SJSA1 (cell line): ENCODE results near the gene DHX38. TPM values are rescaled to one million over a fixed set of nuclear protein-coding genes. Genes with fewer than 3 reads are reported as not detected.
"Not testable (repeated sequence)": the region's sequence is repeated elsewhere in the genome, so short reads cannot be mapped to it uniquely, and the experiment has no call there.

Experiments used
- DNase-seq, 2 experiments: peaks; one replicate each; pipeline ENCODE4 v3.0.0-alpha.2; 2015 to 2020; ENCODE audit warnings: low spot score in 2 of 2, low read depth in 1 of 2
- H3K27ac ChIP-seq: fragments of 250-450 bp; sonication (Bioruptor Pico); 2 replicates; pipeline ENCODE4 v1.5.1; 2020; ENCODE audit warnings: mild to moderate bottlenecking, moderate library complexity
- H3K27me3 ChIP-seq: fragments of 250-450 bp; sonication (Bioruptor Pico); replicated peaks from 2 replicates; pipeline ENCODE4 v1.5.1; 2020; ENCODE audit warnings: mild to moderate bottlenecking, moderate library complexity
- H3K36me3 ChIP-seq: fragments of 250-450 bp; sonication (Bioruptor Pico); 2 replicates; pipeline ENCODE4 v1.5.1; 2020; ENCODE audit warnings: mild to moderate bottlenecking
- H3K4me1 ChIP-seq: fragments of 250-450 bp; sonication (Bioruptor Pico); replicated peaks from 2 replicates; pipeline ENCODE4 v1.6.1; 2021; ENCODE audit warnings: mild to moderate bottlenecking
- H3K4me3 ChIP-seq: fragments of 250-450 bp; sonication (Bioruptor Pico); 2 replicates; pipeline ENCODE4 v1.5.1; 2020; ENCODE audit warnings: mild to moderate bottlenecking
- H3K9me3 ChIP-seq: fragments of 250-450 bp; sonication (Bioruptor Pico); replicated peaks from 2 replicates; pipeline ENCODE4 v1.5.1; 2020; ENCODE audit warnings: mild to moderate bottlenecking
- total RNA-seq: library from RNA; depleted of rRNA; stranded (reverse); fragments of >200 nt; shearing (Covaris generic); gene quantifications from 2 replicates; pipeline ENCODE4 v1.2.3, GENCODE V29; 2014

DHX38 gene
- total RNA-seq, 1 experiment from 2014 or later, result 67.1 TPM

DNA sequence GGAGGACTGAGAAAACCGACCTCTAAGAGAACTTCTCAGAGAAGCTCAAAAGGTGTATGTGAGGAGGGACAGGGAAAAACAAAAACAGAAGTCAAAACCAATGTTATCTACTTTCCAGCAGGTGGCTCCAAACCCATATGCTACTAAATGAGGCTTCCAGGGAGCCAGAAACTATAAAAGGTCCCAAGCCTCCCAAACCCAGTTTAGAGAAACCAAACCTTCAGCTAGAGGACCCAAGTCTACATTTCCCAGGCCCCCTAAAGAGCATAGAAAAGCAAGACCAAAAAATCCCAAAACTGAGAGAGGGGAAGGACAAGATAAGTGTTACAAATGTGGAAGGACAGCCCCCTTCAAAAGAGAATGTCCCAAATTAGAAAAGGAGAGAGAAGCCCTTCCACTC is 26.9 kb upstream of the DHX38 start:
- no peaks in the 10 kb centered on the region for H3K4me1 ChIP-seq
- no peaks in the 10 kb centered on the region for H3K36me3 ChIP-seq
- no peaks in the 10 kb centered on the region for H3K27me3 ChIP-seq
- H3K9me3 ChIP-seq, result no peaks in the 10 kb centered on the region
- no peak overlapping the region for H3K27ac ChIP-seq
- H3K4me3 ChIP-seq, result no peak overlapping the region
- DNase-seq, result peak in 1 of 2 experiments; percentile 16

GRCh38 chr16:72068930-72069329 is 24.7 kb upstream of the DHX38 start:
- Histone ChIP-seq H3K27ac (no peak overlapping the region), H3K27me3 (no peaks in the 10 kb centered on the region), H3K9me3 (no peaks in the 10 kb centered on the region), H3K4me1 (no peaks in the 10 kb centered on the region), H3K4me3 (no peak overlapping the region), H3K36me3 (no peaks in the 10 kb centered on the region)
- DNase-seq, result no peak

DNA sequence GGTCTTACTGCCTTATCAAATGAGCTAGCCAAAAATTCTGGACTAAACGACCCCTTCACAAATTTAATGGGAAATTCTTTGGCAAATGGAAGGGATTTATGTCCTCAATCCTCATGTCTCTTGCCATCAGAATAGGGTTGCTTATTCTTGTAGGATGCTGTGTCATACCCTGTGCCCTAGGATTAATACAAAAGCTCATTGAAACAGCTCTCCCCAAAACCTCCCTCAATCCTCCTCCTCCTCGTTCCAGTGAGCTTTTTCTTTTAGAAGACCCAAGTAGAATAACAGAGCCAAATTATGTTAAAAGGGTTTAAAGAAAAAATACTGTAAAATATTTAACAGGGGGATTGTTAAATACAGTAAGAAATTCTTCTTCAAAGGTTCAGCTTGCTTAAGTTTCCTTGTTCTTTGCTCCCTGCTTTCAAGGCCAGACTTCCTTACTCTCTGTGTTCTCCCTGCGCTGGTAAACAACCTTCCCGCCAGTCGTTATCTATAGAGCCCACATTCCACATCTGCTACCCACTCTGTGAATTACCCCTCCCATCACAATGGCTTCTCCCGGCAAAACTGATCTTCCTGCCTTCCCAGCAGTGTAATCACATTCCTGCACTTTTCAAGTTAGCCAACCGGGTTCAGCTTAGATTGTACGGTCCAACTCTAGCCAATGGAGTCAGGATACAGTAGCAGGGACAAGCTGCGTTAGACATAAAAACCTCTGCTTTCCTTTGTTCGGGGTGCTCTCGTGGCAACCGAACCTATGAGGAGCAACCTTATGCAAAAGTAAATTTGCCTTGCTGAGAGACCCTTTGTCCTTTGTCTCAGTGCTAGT is 20.9 kb upstream of the DHX38 start:
- DNase-seq, result no peak
- Histone ChIP-seq H3K4me1 (no peaks in the 10 kb centered on the region), H3K27me3 (no peaks in the 10 kb centered on the region), H3K36me3 (no peaks in the 10 kb centered on the region), H3K9me3 (no peaks in the 10 kb centered on the region), H3K4me3 (no peak overlapping the region), H3K27ac (no peak overlapping the region)

GRCh38 chr16:72073560-72074230 is 20.0 kb upstream of the DHX38 start:
- no peaks in the 10 kb centered on the region for H3K4me1 ChIP-seq
- no peaks in the 10 kb centered on the region for H3K9me3 ChIP-seq
- no peaks in the 10 kb centered on the region for H3K27me3 ChIP-seq
- H3K27ac ChIP-seq, result no peak overlapping the region
- no peak for DNase-seq
- no peaks in the 10 kb centered on the region for H3K36me3 ChIP-seq
- H3K4me3 ChIP-seq, result no peak overlapping the region

GRCh38 chr16:72075067-72075466 is 18.6 kb upstream of the DHX38 start:
- not testable (repeated sequence) for H3K27me3 ChIP-seq, DNase-seq, H3K4me1 ChIP-seq, H3K4me3 ChIP-seq, H3K27ac ChIP-seq, H3K9me3 ChIP-seq, H3K36me3 ChIP-seq

DNA sequence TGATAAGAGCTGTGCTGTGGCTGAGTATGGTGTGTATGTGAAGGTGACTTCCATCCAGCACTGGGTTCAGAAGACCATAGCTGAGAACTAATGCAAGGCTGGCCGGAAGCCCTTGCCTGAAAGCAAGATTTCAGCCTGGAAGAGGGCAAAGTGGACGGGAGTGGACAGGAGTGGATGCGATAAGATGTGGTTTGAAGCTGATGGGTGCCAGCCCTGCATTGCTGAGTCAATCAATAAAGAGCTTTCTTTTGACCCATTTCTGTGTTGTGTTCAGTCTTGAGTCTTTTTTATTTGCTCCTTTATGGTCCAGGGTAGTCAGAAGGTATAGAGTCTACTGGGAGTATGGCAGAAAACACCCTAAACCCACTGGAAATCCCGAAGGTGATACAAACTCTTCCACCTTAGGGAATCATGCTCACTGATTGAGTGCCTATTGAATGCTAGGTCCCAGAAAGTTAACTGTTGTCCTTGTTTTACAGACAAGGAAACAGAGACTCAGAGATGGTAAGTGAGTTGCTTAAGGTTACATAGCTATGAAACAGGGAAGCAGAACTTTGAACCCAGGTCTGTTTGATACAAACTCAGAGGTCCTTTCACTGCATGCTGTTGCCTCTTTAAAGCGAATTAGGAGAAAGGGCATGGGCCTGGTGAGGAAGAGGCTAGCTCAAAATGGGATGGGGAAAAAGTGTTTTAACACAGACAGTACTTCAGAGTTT is 16.5 kb upstream of the DHX38 start:
- H3K4me3 ChIP-seq, H3K27me3 ChIP-seq, H3K27ac ChIP-seq, H3K4me1 ChIP-seq, H3K9me3 ChIP-seq, DNase-seq, H3K36me3 ChIP-seq: not testable (repeated sequence)

GRCh38 chr16:72083778-72084404 is 9.8 kb upstream of the DHX38 start:
- Histone ChIP-seq H3K4me1 (peaks cover 5% of the 10 kb centered on the region), H3K9me3 (peaks cover 7% of the 10 kb centered on the region; the same call in 1 of the 2 replicates), H3K27ac (no peak overlapping the region), H3K36me3 (peaks cover 44% of the 10 kb centered on the region), H3K27me3 (no peaks in the 10 kb centered on the region), H3K4me3 (no peak overlapping the region)
- no peak for DNase-seq

- Histone ChIP-seq H3K9me3 (peaks cover 7% of the 10 kb centered on the region; the same call in 1 of the 2 replicates), H3K4me3 (no peak overlapping the region), H3K4me1 (peaks cover 5% of the 10 kb centered on the region), H3K27ac (no peak overlapping the region), H3K27me3 (no peaks in the 10 kb centered on the region), H3K36me3 (peaks cover 49% of the 10 kb centered on the region)
- DNase-seq, result no peak
These were observed 9.2 kb upstream of the DHX38 start for GRCh38 chr16:72084445-72084844.

DNA sequence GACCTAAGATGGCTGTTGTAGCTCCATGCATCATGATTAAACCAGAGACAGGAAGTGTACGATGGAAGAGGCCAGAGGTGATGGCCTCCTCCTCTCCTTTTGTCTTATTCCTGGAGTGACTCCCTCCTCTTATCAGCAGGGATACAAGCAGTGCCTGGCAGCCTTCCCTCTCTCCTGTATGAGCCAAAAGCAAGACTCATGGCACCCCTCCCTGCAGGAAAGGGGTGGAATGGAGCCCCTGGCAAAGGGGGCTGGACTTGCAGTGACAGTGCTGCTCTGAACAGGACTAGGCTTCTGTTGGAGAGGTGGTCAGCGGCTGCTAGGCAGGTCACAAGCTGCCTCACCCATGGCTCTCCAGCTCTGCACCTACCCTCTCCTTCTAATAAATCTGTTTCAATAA is 8.6 kb upstream of the DHX38 start:
- H3K36me3 ChIP-seq, result peaks cover 55% of the 10 kb centered on the region
- no peak overlapping the region for H3K4me3 ChIP-seq
- H3K4me1 ChIP-seq, result peaks cover 5% of the 10 kb centered on the region
- H3K27me3 ChIP-seq, result no peaks in the 10 kb centered on the region
- no peak overlapping the region for H3K27ac ChIP-seq
- no peak for DNase-seq
- H3K9me3 ChIP-seq, result peaks cover 7% of the 10 kb centered on the region; the same call in 1 of the 2 replicates

- Histone ChIP-seq H3K4me3 (no peak overlapping the region), H3K27ac (no peak overlapping the region), H3K36me3 (peaks cover 53% of the 10 kb centered on the region), H3K4me1 (peaks cover 13% of the 10 kb centered on the region), H3K9me3 (no peaks in the 10 kb centered on the region), H3K27me3 (no peaks in the 10 kb centered on the region)
- no peak for DNase-seq
These were observed 2.4 kb upstream of the DHX38 start for GRCh38 chr16:72091217-72091616.

DNA sequence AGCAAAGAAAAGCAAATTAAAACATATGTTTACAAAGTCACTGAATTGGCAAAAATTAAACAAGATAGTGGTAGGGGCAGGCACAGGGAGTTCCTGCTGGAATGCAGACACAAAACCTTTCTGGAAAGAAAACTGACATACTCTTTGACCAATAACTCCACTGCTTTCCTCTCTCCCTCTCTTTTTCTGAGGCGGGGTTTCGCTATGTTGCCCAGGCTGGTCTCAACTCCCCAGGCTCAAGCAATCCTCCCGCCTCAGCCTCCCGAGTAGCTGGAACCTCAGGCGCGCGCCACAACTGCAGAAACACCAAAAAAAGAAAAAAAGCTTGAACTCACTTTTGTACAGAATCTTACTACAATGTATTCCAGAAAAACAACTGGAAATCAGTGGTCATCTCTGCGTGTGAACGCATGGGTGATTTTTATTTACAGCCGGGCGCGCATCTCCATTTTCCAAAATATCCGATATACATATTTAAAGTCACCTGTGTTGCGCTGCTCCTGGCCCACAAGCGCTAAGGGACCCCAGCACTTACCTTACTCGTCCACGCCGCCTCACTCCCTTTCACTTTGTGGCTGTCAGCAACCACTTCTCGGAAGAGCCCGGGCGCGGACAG is 707 bp upstream of the DHX38 start:
- Histone ChIP-seq H3K4me1 (peaks cover 13% of the 10 kb centered on the region), H3K9me3 (no peaks in the 10 kb centered on the region), H3K4me3 (peak overlapping the region; percentile 67), H3K27ac (peak overlapping the region; percentile 50), H3K27me3 (no peaks in the 10 kb centered on the region), H3K36me3 (peaks cover 55% of the 10 kb centered on the region)
- DNase-seq, result peak; percentile 57 to 68

GRCh38 chr16:72094266-72094610 is 591 bp downstream of the DHX38 start:
- DNase-seq, result no peak
- Histone ChIP-seq H3K36me3 (peaks cover 55% of the 10 kb centered on the region), H3K9me3 (no peaks in the 10 kb centered on the region), H3K27ac (peak overlapping the region; percentile 70), H3K4me1 (peaks cover 13% of the 10 kb centered on the region), H3K27me3 (no peaks in the 10 kb centered on the region), H3K4me3 (peak overlapping the region; percentile 67)

DNA sequence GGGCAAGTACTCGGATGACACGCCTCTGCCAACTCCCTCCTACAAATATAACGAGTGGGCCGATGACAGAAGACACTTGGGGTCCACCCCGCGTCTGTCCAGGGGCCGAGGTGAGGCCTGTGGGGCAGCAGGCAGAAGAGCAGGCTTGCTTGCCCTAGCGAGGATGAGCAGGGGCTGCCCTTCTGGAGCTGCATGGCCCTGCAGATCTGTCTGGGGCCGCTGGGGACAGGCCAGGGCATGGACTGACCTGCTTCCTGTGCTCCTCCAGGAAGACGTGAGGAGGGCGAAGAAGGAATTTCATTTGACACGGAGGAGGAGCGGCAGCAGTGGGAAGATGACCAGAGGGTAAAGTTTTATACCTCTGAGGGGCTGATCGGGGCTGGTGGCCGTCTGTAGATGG is 5.3 kb downstream of the DHX38 start:
- Histone ChIP-seq H3K4me1 (peaks cover 8% of the 10 kb centered on the region; the same call in 1 of the 2 replicates), H3K36me3 (peaks cover 84% of the 10 kb centered on the region), H3K4me3 (no peak overlapping the region), H3K9me3 (no peaks in the 10 kb centered on the region), H3K27me3 (no peaks in the 10 kb centered on the region), H3K27ac (no peak overlapping the region)
- DNase-seq, result no peak
